ENCODE data around the gene PTPRO. TPM values are rescaled to one million over a fixed set of nuclear protein-coding genes. Genes with fewer than 3 reads are reported as not detected.

Gene PTPRO
- total RNA-seq, 2 donors from 2014 or later: 26.1 to 28.3 TPM

DNA sequence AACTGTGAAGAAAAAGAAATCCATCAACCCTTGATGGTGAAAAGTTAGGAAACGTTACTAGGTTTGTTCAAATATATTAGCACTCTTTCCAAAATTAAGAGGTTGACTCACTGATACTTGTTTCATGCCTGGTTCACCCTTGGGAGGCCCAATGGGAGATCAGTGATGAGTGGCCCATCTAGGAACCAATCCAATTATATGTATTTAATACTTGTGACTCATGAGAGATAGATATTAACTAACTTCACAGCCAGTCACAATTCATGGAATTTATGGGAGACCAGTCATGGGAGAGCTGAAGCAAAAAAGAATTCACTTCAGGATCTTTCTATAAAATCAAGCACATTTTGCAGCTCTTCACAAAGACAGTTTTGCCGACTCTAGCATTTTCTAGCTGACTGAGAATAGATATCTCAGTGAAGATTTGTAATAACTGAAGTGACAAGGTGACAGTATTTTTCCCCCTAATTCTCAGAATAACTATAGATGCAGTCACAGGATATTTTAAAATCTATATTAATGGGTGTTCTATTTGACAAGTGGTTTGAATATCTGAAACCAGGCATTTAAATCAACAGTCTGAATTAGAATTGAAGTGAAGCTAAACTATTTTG, 236.7 kb downstream of the PTPRO start:
- DNase-seq: no peak
- Histone ChIP-seq H3K4me3 (no peak overlapping the region), H3K36me3 (no peaks in the 10 kb centered on the region), H3K27me3 (no peaks in the 10 kb centered on the region), H3K27ac (no peak overlapping the region), H3K4me1 (no peaks in the 10 kb centered on the region), H3K9ac (ENCODE audit: low read depth in 2 of 2, low read length in 2 of 2) (no peak overlapping the region), H3K9me3 (no peaks in the 10 kb centered on the region)
- intact Hi-C loops (cut with DNase I): no loop called here
- no peak for TF ChIP-seq CTCF (IDR thresholded peaks at IDR 0.05)

- H3K36me3 ChIP-seq: no peaks in the 10 kb centered on the region
- TF ChIP-seq CTCF (IDR thresholded peaks at IDR 0.05): no peak
- H3K27me3 ChIP-seq: no peaks in the 10 kb centered on the region
- no peak for DNase-seq
- H3K4me3 ChIP-seq: no peak overlapping the region
- no peak overlapping the region for H3K9ac ChIP-seq (ENCODE audit: low read depth in 2 of 2, low read length in 2 of 2)
- H3K9me3 ChIP-seq: no peaks in the 10 kb centered on the region
- no peak overlapping the region for H3K27ac ChIP-seq
- intact Hi-C loops (cut with DNase I): no loop called here
- no peaks in the 10 kb centered on the region for H3K4me1 ChIP-seq
Measured at GRCh38 chr12:15561396-15561795, 239.1 kb downstream of the PTPRO start.

- intact Hi-C loops (cut with DNase I): no loop called here
- Histone ChIP-seq H3K4me1 (no peaks in the 10 kb centered on the region), H3K27me3 (no peaks in the 10 kb centered on the region), H3K9ac (ENCODE audit: low read depth in 2 of 2, low read length in 2 of 2) (peak overlapping the region in 1 of 2 donors; percentile 4), H3K9me3 (no peaks in the 10 kb centered on the region), H3K36me3 (no peaks in the 10 kb centered on the region), H3K27ac (no peak overlapping the region), H3K4me3 (no peak overlapping the region)
- DNase-seq: no peak
- TF ChIP-seq CTCF (IDR thresholded peaks at IDR 0.05): no peak
Measured at GRCh38 chr12:15562263-15562662, 240.0 kb downstream of the PTPRO start.

DNA sequence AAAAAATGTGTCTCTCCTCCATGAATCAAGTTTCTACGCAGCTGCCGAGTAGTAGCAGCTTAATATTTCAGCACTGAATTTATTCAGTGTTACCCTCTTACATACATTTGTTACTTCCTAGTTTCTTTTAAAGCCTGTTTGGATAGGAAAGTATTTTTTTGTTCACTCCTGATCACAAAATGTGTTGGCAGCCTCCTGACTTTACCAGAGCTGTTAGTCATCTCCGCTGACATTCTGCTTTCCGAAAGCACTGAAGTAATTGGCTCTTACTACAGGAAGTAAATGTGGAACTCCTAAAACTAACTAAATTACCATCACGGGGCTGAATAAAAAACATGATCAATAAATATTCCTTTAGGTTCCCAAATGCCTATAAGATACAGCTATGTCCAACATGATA, 241.4 kb downstream of the PTPRO start:
- intact Hi-C loops (cut with DNase I): no loop called here
- Histone ChIP-seq H3K9ac (ENCODE audit: low read depth in 2 of 2, low read length in 2 of 2) (peak overlapping the region in 1 of 2 donors; percentile 44), H3K4me3 (no peak overlapping the region), H3K27me3 (no peaks in the 10 kb centered on the region), H3K27ac (peak overlapping the region; percentile 24), H3K4me1 (no peaks in the 10 kb centered on the region), H3K9me3 (no peaks in the 10 kb centered on the region), H3K36me3 (no peaks in the 10 kb centered on the region)
- DNase-seq: peak; percentile 46
- TF ChIP-seq CTCF (IDR thresholded peaks at IDR 0.05): no peak

DNA sequence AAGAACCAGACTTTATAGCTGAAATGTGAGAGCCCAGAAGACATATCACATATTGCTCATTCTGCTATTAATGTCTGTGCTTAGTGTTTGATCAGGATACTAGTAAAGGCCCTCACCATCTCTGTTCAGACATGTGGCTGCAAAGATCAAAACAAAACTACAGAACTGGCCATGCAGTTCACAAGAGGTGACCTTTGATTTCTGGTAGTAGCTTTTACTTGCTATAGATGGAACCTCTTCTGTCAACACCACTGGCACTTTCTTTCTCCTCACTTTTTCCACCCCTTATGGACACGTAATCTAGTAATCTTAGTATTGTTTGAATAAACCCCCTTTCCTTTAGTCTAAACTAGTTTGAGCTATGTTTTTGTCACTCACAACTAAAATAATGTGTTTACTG, 252.0 kb downstream of the PTPRO start:
- TF ChIP-seq CTCF (IDR thresholded peaks at IDR 0.05): no peak
- Histone ChIP-seq H3K27ac (no peak overlapping the region), H3K9me3 (no peaks in the 10 kb centered on the region), H3K9ac (ENCODE audit: low read depth in 2 of 2, low read length in 2 of 2) (no peak overlapping the region), H3K36me3 (no peaks in the 10 kb centered on the region), H3K4me3 (no peak overlapping the region), H3K27me3 (no peaks in the 10 kb centered on the region), H3K4me1 (peaks cover 6% of the 10 kb centered on the region)
- no peak for DNase-seq
- intact Hi-C loops (cut with DNase I): no loop called here
